Osteoblast (primary cell): Measurements from ENCODE around the gene OTOP3. TPM values are rescaled to one million over a fixed set of nuclear protein-coding genes. Genes with fewer than 3 reads are reported as not detected.
A peak's percentile ranks its signal among the peaks of the same experiment; 100 is the strongest.

Experiments
- DNase-seq: peaks from one replicate; pipeline ENCODE4 v3.0.0; 2011; ENCODE audit warnings: low spot score, mixed read lengths; ENCODE audit not compliant: insufficient read length; ENCODE audit errors: missing footprints
- H2AFZ ChIP-seq: 2 replicates; pipeline ENCODE4 v1.6.0; 2011; ENCODE audit warnings: mild to moderate bottlenecking, low read length
- H3K27ac ChIP-seq: 2 replicates; pipeline ENCODE4 v1.5.1; 2011; ENCODE audit warnings: mild to moderate bottlenecking, low read depth, low read length, moderate library complexity
- H3K27me3 ChIP-seq: 2 replicates; pipeline ENCODE4 v1.6.0; 2012; ENCODE audit warnings: mild to moderate bottlenecking, control low read depth, inconsistent platforms, low read length, moderate library complexity; ENCODE audit not compliant: insufficient read depth
- H3K36me3 ChIP-seq: 2 replicates; pipeline ENCODE4 v1.5.1; 2011; ENCODE audit warnings: mild to moderate bottlenecking, low read length, control low read depth, moderate library complexity; ENCODE audit not compliant: insufficient read depth
- H3K4me1 ChIP-seq: 2 replicates; pipeline ENCODE4 v1.5.1; 2011; ENCODE audit warnings: mild to moderate bottlenecking, low read length, control low read depth, moderate library complexity; ENCODE audit not compliant: insufficient read depth
- H3K4me2 ChIP-seq: 2 replicates; pipeline ENCODE4 v1.6.0; 2011; ENCODE audit warnings: mild to moderate bottlenecking, low read length; ENCODE audit not compliant: insufficient read depth
- H3K4me3 ChIP-seq: fragments of 200-600 bp; sonication (generic); 3 replicates; pipeline ENCODE4 v1.5.1; 2012; ENCODE audit warnings: mild to moderate bottlenecking, low read length, inconsistent platforms; ENCODE audit not compliant: insufficient read depth
- H3K79me2 ChIP-seq: 2 replicates; pipeline ENCODE4 v1.6.0; 2012; ENCODE audit warnings: mild to moderate bottlenecking, low read length, control low read depth, inconsistent platforms; ENCODE audit not compliant: insufficient read depth
- H3K9me3 ChIP-seq: 2 replicates; pipeline ENCODE4 v1.5.1; 2011; ENCODE audit warnings: low read depth, low read length, control low read depth
- H4K20me1 ChIP-seq: 2 replicates; pipeline ENCODE4 v1.6.0; 2012; ENCODE audit warnings: mild to moderate bottlenecking, low read length, control low read depth; ENCODE audit not compliant: insufficient read depth
- CTCF ChIP-seq: IDR thresholded peaks from 2 replicates; pipeline ENCODE4 v1.5.1; 2011; ENCODE audit warnings: mild to moderate bottlenecking, low read depth, low read length, moderate library complexity; ENCODE audit errors: extremely low read depth
- total RNA-seq: library from RNA; depleted of rRNA; stranded (reverse); fragments of >200 nt; gene quantifications from 2 replicates; pipeline ENCODE4 v1.2.3, GENCODE V29; 2012

OTOP3 gene
- total RNA-seq, 1 donor = not detected

GRCh38 chr17:74970395-74970794, 34.7 kb downstream of the OTOP3 start:
- no peak overlapping the region for H2AFZ ChIP-seq

GRCh38 chr17:74971069-74971841, 35.6 kb downstream of the OTOP3 start:
- no peak for TF ChIP-seq CTCF
- Histone ChIP-seq H3K79me2 (no peaks in the 10 kb centered on the region), H3K9me3 (no peaks in the 10 kb centered on the region), H3K4me2 (no peak overlapping the region), H3K27ac (no peak overlapping the region), H3K4me1 (no peaks in the 10 kb centered on the region), H3K27me3 (peaks cover 43% of the 10 kb centered on the region), H3K4me3 (no peak overlapping the region), H2AFZ (peak overlapping the region; percentile 10), H3K36me3 (no peaks in the 10 kb centered on the region), H4K20me1 (no peaks in the 10 kb centered on the region)
- DNase-seq = peak; percentile 77

More at GRCh38 chr17:74970395-74970794, 34.7 kb downstream of the OTOP3 start:
- H3K4me1 ChIP-seq = no peaks in the 10 kb centered on the region
- DNase-seq = peak; percentile 73
- no peak overlapping the region for H3K4me2 ChIP-seq
- no peak for TF ChIP-seq CTCF
- H3K4me3 ChIP-seq = no peak overlapping the region
- no peaks in the 10 kb centered on the region for H4K20me1 ChIP-seq
- H3K36me3 ChIP-seq = no peaks in the 10 kb centered on the region
- H3K27me3 ChIP-seq = peaks cover 42% of the 10 kb centered on the region
- H3K27ac ChIP-seq = no peak overlapping the region
- no peaks in the 10 kb centered on the region for H3K9me3 ChIP-seq
- no peaks in the 10 kb centered on the region for H3K79me2 ChIP-seq

- Histone ChIP-seq H3K9me3 (no peaks in the 10 kb centered on the region), H2AFZ (peak overlapping the region; percentile 10), H3K27ac (no peak overlapping the region), H3K27me3 (peaks cover 43% of the 10 kb centered on the region), H3K4me3 (peak overlapping the region; percentile 62), H4K20me1 (no peaks in the 10 kb centered on the region), H3K79me2 (no peaks in the 10 kb centered on the region), H3K4me2 (peak overlapping the region; percentile 61), H3K36me3 (no peaks in the 10 kb centered on the region), H3K4me1 (no peaks in the 10 kb centered on the region)
- TF ChIP-seq CTCF = no peak
- no peak for DNase-seq
Observed at GRCh38 chr17:74971842-74972106, 36.1 kb downstream of the OTOP3 start.

- H3K9me3 ChIP-seq = no peaks in the 10 kb centered on the region
- H3K4me3 ChIP-seq = peak within 1 kb of the TSS; percentile 62
- peaks cover 43% of the 10 kb centered on the region for H3K27me3 ChIP-seq
- H3K27ac ChIP-seq = no peak within 1 kb of the TSS
- no peaks in the 10 kb centered on the region for H4K20me1 ChIP-seq
- TF ChIP-seq CTCF = no peak
- no peaks in the 10 kb centered on the region for H3K36me3 ChIP-seq
- H3K4me1 ChIP-seq = no peaks in the 10 kb centered on the region
- no peaks in the 10 kb centered on the region for H3K79me2 ChIP-seq
- peak; percentile 92 for DNase-seq
- peak within 1 kb of the TSS; percentile 10 for H2AFZ ChIP-seq
- H3K4me2 ChIP-seq = peak within 1 kb of the TSS; percentile 61
Observed at GRCh38 chr17:74972107-74972972, 36.6 kb downstream of the OTOP3 start, which contains the start of gene HID1. TSS of gene HID1 (minus strand) at chr17:74972759. CDS start at chr17:74972656, 103 bp downstream.
